HFFc6 (cell line): ENCODE measurements around the gene SMPDL3A. TPM values are rescaled to one million over a fixed set of nuclear protein-coding genes. Genes with fewer than 3 reads are reported as not detected.

Source experiments
- DNase-seq: peaks from one replicate; pipeline ENCODE4 v3.0.0-alpha.2; 2018
- H3K27ac Mint-ChIP-seq: 2 replicates; pipeline ENCODE4 v1.8.0; 2020; ENCODE audit warnings: mild to moderate bottlenecking, mixed read lengths
- H3K27me3 Mint-ChIP-seq: 2 replicates; pipeline ENCODE4 v1.8.0; 2021; ENCODE audit warnings: mild to moderate bottlenecking, moderate library complexity, mixed read lengths; ENCODE audit not compliant: insufficient read depth
- H3K36me3 Mint-ChIP-seq: 2 replicates; pipeline ENCODE4 v1.8.0; 2021; ENCODE audit warnings: low read depth, mixed read lengths
- H3K4me1 Mint-ChIP-seq: 2 replicates; pipeline ENCODE4 v1.8.0; 2020; ENCODE audit warnings: low read depth, mixed read lengths
- H3K4me3 Mint-ChIP-seq: 2 replicates; pipeline ENCODE4 v1.8.0; 2020; ENCODE audit warnings: mild to moderate bottlenecking, moderate library complexity, mixed read lengths
- H3K9me3 Mint-ChIP-seq: 2 replicates; pipeline ENCODE4 v1.8.0; 2020; ENCODE audit warnings: mild to moderate bottlenecking, mixed read lengths
- total RNA-seq, 6 experiments: library from RNA; stranded (reverse); fragmentation: NEBNext Ultra II Directional; extraction: Animal tissue kit (Norgen Biotek cat#: 25700); gene quantifications; 2 replicates in 1 of 6; 3 replicates in 5 of 6; pipeline ENCODE4 v1.2.3, GENCODE V29; 2021
- TF ChIP-seq, protein P1 (sequence below): fragments of 200-600 bp; sonication (generic); IDR thresholded peaks from 2 replicates; pipeline ENCODE4 v1.5.0; 2021; ENCODE audit warnings: antibody characterized with exemption, mild to moderate bottlenecking

Gene SMPDL3A
- total RNA-seq, 6 experiments from 2014 or later, result 4.8 to 8.2 (median 6.8) TPM

DNA sequence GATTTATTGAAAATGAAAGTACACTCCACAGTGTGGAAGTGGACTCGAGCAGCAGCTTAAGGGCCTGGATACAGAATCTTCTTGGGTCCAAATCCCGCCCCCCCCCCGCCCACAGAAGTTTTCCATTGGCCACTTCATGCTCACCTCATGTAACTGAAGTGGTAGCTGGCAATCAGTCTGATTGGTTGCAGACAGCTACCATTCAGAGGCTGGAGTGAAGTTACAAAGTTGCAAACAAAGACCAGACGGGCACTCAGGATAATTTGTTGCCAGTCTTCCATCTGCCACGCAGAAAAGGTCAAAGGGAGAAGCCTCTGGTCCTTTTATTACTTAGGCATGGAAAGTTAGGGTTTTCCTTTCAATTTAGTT is 35.4 kb upstream of the SMPDL3A start:
- Mint-ChIP-seq H3K27ac (no peak overlapping the region), H3K36me3 (no peaks in the 10 kb centered on the region), H3K9me3 (no peaks in the 10 kb centered on the region), H3K4me1 (peaks cover 7% of the 10 kb centered on the region; the same call in 1 of the 2 replicates), H3K4me3 (peak overlapping the region; percentile 88), H3K27me3 (peaks cover 12% of the 10 kb centered on the region)
- peak; percentile 1 for DNase-seq
- TF ChIP-seq, protein P1, sequence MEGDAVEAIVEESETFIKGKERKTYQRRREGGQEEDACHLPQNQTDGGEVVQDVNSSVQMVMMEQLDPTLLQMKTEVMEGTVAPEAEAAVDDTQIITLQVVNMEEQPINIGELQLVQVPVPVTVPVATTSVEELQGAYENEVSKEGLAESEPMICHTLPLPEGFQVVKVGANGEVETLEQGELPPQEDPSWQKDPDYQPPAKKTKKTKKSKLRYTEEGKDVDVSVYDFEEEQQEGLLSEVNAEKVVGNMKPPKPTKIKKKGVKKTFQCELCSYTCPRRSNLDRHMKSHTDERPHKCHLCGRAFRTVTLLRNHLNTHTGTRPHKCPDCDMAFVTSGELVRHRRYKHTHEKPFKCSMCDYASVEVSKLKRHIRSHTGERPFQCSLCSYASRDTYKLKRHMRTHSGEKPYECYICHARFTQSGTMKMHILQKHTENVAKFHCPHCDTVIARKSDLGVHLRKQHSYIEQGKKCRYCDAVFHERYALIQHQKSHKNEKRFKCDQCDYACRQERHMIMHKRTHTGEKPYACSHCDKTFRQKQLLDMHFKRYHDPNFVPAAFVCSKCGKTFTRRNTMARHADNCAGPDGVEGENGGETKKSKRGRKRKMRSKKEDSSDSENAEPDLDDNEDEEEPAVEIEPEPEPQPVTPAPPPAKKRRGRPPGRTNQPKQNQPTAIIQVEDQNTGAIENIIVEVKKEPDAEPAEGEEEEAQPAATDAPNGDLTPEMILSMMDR, result no peak

DNA sequence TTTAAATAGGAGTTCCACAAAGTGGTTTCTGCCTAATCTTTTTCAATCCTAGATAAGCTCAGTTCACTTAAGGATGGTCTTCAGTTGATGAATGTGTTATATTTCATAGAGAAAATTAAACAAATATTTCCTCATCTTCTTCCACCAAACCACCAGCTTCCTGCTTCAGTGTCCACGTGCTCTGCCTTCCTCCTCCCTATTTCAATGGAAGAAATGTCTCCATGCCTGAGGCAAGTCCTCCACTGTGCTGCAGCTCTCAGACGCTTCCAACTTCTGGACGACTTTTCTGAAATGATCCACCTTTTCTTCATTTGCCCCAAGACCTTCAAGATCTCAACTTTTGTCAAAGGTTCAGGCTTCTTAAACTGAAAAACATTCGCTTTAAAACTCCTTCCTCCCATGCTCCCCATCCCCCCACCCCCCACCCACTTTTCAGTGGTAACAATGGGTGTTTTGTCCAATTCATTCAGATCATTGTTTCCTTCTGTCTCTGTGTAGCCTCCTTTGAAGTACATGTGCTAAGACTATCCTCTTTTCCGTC is 34.8 kb upstream of the SMPDL3A start:
- DNase-seq, result no peak
- H3K4me1 Mint-ChIP-seq, result peaks cover 7% of the 10 kb centered on the region; the same call in 1 of the 2 replicates
- peaks cover 12% of the 10 kb centered on the region for H3K27me3 Mint-ChIP-seq
- no peak overlapping the region for H3K27ac Mint-ChIP-seq
- H3K4me3 Mint-ChIP-seq, result peak overlapping the region; percentile 22; the same call in 1 of the 2 replicates
- no peaks in the 10 kb centered on the region for H3K36me3 Mint-ChIP-seq
- TF ChIP-seq, protein P1, result no peak
- no peaks in the 10 kb centered on the region for H3K9me3 Mint-ChIP-seq

DNA sequence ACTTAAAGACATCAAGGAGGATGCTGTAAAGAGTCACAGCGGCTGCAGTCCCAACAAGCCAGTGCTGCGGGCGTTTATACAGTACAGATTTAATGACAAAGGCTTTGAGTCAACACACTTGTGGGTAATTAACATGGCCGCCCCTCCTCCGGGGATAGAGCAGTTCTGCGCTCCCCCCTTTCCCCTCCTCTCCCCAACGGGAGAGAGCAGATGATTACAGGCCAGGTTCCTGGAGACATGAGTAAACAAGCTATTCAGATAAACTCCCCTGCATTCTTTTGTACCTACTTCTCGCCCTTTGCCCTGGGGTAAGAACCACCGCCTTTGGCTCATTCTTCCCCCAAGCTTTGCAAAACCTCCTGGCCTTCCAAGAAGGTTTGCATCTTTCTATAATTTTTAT is 33.2 kb upstream of the SMPDL3A start:
- Mint-ChIP-seq H3K4me1 (peaks cover 7% of the 10 kb centered on the region; the same call in 1 of the 2 replicates), H3K27ac (no peak overlapping the region), H3K27me3 (peaks cover 12% of the 10 kb centered on the region), H3K9me3 (no peaks in the 10 kb centered on the region), H3K4me3 (no peak overlapping the region), H3K36me3 (no peaks in the 10 kb centered on the region)
- TF ChIP-seq, protein P1, result no peak
- DNase-seq, result no peak

DNA sequence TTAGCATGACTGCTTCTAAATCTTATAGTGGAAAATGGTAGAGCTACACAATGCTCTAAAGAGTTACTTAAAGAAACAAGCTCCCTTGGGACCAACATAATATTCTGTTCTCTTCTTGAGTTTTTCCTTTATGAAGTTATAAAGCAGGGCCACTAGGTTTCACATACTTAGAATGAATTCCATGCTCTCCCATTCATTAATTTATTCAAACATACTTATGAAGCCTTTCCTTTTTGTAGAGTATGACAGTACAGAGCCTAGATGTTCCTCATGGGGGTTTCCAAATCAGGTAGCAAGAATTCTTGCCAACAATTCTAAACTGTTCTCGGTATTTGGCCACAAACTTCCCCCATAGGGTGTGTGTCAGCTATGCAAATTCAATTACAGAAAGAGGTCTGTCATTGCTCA is 30.1 kb upstream of the SMPDL3A start:
- no peaks in the 10 kb centered on the region for H3K4me1 Mint-ChIP-seq
- no peak overlapping the region for H3K4me3 Mint-ChIP-seq
- no peaks in the 10 kb centered on the region for H3K36me3 Mint-ChIP-seq
- TF ChIP-seq, protein P1, result no peak
- DNase-seq, result no peak
- H3K27ac Mint-ChIP-seq, result no peak overlapping the region
- no peaks in the 10 kb centered on the region for H3K9me3 Mint-ChIP-seq
- peaks cover 8% of the 10 kb centered on the region for H3K27me3 Mint-ChIP-seq

DNA sequence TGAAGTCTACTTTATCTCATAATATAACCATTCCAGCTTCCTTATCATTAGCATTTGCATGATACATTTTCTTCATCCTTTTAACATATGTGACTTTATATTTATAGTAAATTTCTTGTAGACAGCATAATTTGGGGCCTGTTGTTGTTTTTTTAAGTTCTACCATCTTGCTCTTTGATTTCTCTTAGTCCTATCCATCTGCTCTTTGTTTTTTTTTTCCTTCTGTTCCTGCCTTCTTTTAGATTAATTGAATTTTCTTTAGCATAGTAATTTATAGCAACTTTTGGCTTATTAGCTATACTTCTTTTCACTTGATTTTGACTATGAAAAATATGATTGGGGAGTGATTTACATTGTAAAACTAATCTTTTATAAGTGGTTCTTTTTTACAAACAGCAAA is 28.7 kb upstream of the SMPDL3A start:
- TF ChIP-seq, protein P1, result no peak
- H3K9me3 Mint-ChIP-seq, result no peaks in the 10 kb centered on the region
- no peak overlapping the region for H3K4me3 Mint-ChIP-seq
- peaks cover 8% of the 10 kb centered on the region for H3K27me3 Mint-ChIP-seq
- no peak overlapping the region for H3K27ac Mint-ChIP-seq
- no peak for DNase-seq
- H3K36me3 Mint-ChIP-seq, result no peaks in the 10 kb centered on the region
- no peaks in the 10 kb centered on the region for H3K4me1 Mint-ChIP-seq
